ENCODE data around the gene RAP1A. TPM values are rescaled to one million over a fixed set of nuclear protein-coding genes. Genes with fewer than 3 reads are reported as not detected.

The RAP1A gene
- total RNA-seq, 1 donor = 36.2 TPM

DNA sequence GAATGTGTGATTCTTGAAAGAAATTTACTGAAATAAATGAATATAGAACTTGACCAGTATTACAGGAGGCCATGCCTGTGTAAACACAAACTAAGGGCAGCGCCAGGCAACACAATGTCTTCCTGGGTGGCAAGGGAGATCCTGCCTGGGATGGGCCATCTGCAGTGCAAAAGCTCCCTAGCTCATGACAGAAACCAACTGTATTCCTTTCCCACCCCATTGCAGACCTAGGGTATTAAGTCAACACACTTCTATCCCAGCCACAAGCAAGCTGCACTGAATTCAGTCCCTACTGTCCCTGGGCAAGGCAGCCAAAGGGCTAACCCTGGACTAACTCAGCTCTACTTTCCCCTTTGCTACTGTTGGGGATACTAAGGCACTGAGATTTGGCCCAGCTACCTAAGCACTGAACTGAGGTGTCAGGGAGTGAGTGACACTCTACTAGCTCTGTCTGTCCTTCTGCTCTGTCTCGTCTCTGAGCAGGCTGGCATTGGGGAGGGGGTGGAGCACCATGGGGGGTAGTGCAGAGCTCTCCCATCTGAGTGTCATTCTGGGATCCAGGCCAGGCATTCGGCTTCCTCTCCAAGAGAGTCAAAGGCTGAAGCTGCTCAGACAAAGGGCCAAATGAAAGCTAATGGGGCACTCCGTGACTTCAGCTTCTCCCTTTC lies 117.1 kb downstream of the RAP1A start:
- TF ChIP-seq, protein P1, sequence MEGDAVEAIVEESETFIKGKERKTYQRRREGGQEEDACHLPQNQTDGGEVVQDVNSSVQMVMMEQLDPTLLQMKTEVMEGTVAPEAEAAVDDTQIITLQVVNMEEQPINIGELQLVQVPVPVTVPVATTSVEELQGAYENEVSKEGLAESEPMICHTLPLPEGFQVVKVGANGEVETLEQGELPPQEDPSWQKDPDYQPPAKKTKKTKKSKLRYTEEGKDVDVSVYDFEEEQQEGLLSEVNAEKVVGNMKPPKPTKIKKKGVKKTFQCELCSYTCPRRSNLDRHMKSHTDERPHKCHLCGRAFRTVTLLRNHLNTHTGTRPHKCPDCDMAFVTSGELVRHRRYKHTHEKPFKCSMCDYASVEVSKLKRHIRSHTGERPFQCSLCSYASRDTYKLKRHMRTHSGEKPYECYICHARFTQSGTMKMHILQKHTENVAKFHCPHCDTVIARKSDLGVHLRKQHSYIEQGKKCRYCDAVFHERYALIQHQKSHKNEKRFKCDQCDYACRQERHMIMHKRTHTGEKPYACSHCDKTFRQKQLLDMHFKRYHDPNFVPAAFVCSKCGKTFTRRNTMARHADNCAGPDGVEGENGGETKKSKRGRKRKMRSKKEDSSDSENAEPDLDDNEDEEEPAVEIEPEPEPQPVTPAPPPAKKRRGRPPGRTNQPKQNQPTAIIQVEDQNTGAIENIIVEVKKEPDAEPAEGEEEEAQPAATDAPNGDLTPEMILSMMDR (IDR thresholded peaks at IDR 0.05; ENCODE audit: insufficient read depth, low read length) = no peak
- no peak for DNase-seq (ENCODE audit: low read depth)
- H3K4me3 ChIP-seq (ENCODE audit: low read depth, low read length) = no peak overlapping the region

DNA sequence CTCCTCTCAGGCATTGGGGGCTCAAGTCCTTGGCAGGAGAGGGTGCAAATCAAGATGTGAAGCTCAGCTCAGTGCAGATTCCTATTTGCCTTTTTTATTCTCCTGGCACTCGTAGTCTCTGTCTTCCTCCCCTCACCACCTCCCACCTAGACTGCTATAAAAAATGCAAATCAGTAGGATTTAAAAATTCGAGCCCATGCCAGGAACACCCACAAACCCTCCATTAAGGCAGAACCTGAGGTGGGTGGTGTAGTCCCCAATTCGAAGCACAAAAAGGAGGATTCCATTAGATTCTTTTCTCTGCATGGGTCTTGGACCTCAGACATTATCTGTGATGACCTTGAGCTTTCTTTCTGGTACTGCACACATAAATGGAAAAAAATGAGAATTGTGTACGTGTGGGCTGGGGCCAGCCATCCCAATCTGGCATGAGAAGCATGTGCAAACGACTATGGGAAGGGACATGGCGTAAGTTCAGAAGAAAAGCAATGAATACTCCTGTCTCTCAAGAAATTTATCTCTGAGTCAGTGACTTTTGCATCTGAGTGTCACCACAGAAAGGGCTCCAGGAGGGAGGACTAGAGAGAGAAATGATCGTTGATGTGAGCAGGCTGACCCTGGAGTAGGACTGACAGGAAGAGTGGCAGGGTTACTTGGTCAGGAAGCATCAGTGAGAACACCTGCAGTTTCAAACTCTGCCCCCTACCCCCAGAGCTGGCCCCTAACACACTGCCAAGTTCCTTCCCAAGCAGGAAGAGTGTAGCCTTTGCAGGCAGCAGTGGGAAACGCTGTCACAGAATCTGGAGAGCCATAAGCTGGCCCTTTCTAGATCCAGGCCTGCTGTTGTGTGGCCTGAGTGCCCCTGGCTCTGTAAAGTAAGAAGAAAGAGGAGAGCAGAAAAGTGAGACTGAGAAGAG lies 117.9 kb downstream of the RAP1A start:
- DNase-seq (ENCODE audit: low read depth) = no peak

DNA sequence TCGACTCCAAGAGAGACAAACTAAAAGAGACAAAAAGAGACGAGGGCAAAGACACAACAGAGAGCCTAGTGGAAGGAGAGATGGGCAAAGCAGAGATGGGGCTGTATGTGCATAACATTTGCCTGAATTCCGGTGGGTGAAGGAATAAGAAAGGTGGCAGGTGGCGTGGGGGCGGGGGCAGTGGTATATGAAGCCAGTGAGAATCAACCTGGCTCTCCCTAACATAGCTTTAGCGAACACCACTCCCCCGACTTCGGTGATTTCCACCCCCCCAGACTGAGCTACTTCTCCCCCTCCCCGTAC lies 118.5 kb downstream of the RAP1A start:
- peak overlapping the region; percentile 69 for H3K4me3 ChIP-seq (ENCODE audit: low read depth, low read length)
- DNase-seq (ENCODE audit: low read depth) = no peak
- TF ChIP-seq, protein P1 (IDR thresholded peaks at IDR 0.05; ENCODE audit: insufficient read depth, low read length) = no peak

More for the DNA sequence above, 117.9 kb downstream of the RAP1A start:
- TF ChIP-seq, protein P1 (IDR thresholded peaks at IDR 0.05; ENCODE audit: insufficient read depth, low read length) = no peak
- H3K4me3 ChIP-seq (ENCODE audit: low read depth, low read length) = no peak overlapping the region

DNA sequence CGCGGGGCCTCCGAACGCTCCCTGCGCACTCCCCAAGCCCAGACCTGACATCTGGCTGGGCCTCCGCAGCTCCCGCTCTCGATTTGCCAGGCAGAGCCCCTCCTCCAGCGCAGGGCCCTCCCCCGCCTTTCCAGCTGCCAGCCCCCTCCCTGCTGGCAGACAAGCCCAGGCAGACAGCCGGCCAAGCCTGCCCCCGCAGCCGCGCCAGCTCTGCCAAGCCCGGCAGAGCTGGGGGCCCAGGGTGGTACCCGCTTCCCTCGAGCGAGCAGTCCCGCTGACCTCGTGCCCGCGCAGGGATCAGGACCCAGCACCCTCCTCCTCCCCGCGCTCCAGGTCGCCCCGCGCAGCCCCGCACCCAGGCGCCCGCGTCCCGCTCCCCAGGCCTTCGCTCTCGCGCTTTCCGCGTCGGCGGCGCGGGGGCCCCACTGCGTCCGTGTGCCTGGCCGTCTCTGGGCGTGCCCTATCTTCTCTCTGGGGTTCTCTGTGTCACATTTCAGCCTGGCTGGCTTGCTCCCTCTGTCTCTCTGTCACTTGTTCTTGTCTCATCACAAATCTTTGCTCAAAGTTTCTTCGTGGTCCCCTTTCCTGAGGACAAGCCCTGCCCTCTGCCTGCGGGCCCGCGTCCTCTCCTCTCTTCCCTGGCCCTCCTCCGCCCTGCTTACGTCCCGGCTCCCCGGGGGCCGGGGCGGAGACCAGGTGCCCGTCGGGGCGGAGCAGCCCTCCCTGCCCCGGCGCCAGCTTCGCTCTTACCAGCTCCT lies 119.0 kb downstream of the RAP1A start:
- peak; percentile 29 for DNase-seq (ENCODE audit: low read depth)
- peak overlapping the region; percentile 69 for H3K4me3 ChIP-seq (ENCODE audit: low read depth, low read length)
- TF ChIP-seq, protein P1 (IDR thresholded peaks at IDR 0.05; ENCODE audit: insufficient read depth, low read length) = no peak

DNA sequence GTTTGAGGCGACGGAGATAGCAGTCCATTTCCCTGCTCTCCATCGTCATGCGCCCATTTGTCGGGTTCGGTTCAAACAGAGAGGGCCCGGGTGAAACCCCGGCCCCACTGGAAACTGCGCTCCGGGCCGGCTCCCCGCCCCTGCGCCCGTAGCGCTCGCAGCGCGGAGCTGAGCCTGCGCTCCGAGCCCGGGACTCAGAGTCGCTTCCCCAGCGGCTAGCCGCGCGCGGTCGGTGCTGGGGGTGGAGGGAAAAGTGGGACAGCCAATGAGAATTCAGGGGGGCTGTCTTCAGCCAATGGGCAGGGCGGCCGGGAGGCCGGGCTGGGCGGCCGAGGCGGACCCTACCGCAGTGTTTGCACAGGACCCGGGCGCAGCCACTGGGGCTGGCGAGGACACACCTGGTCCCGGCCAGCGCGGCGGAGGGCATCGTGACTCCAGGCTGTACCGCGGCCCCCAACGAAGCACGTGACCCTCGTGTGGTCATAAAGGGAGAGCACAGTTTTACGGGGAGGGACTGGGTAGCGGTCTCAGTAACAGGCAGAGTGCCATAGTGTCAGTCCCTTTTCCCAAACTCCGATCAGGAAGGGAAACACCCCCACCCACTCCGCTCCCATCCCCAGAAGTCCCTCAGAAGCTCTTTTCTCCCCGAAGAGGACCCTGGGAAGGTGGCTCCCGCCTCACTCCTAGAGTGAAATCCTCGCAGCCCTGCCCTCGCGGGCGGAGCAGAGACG lies 119.8 kb downstream of the RAP1A start, which contains the start of gene INKA2:
Gene INKA2, minus strand, starts transcription at position 202 of the 731 bp plus-strand sequence. Its CDS starts 153 bp downstream, at position 49.
- TF ChIP-seq, protein P1 (IDR thresholded peaks at IDR 0.05; ENCODE audit: insufficient read depth, low read length) = no peak
- H3K4me3 ChIP-seq (ENCODE audit: low read depth, low read length) = peak within 1 kb of the TSS; percentile 69

More for the DNA sequence above, 119.8 kb downstream of the RAP1A start, which contains the start of gene INKA2:
- peak; percentile 68 for DNase-seq (ENCODE audit: low read depth)

Data from fibroblast of the aortic adventitia (primary cell).